Liver (tissue), 9 donors: Measurements from ENCODE around the gene BZW2. TPM values are rescaled to one million over a fixed set of nuclear protein-coding genes. Genes with fewer than 3 reads are reported as not detected.

ENCODE experiments used
- DNase-seq: peaks from one replicate; pipeline ENCODE4 v3.0.0-alpha.2; 2017; ENCODE audit warnings: low spot score
- H3K27ac ChIP-seq, 2 donors: one replicate each; pipeline ENCODE4 v1.7.0; 2013; ENCODE audit warnings: inconsistent platforms in 2 of 2, low read length in 2 of 2, control low read depth in 1 of 2, low read depth in 1 of 2, mild to moderate bottlenecking in 1 of 2
- H3K27me3 ChIP-seq, 4 donors: one replicate each; pipeline versions ENCODE4 v1.6.1 to v1.7.0; 2013; ENCODE audit warnings: low read length in 3 of 4, inconsistent platforms in 1 of 4, mild to moderate bottlenecking in 1 of 4, moderate library complexity in 1 of 4; ENCODE audit not compliant: control insufficient read depth in 4 of 4, insufficient read depth in 4 of 4
- H3K36me3 ChIP-seq, 4 donors: one replicate each; pipeline versions ENCODE4 v1.6.1 to v1.7.0; 2013; ENCODE audit warnings: low read length in 3 of 4, mild to moderate bottlenecking in 3 of 4, low read depth in 1 of 4, moderate library complexity in 1 of 4; ENCODE audit not compliant: control insufficient read depth in 4 of 4, insufficient read depth in 3 of 4
- H3K4me1 ChIP-seq, 4 donors: one replicate each; pipeline versions ENCODE4 v1.6.1 to v1.7.0; 2013; ENCODE audit warnings: low read length in 3 of 4, mild to moderate bottlenecking in 3 of 4, moderate library complexity in 1 of 4; ENCODE audit not compliant: control insufficient read depth in 4 of 4, insufficient read depth in 4 of 4
- H3K4me3 ChIP-seq, 3 donors: one replicate each; pipeline versions ENCODE4 v1.6.1 to v1.7.0; 2013; ENCODE audit warnings: low read length in 3 of 3, control low read depth in 1 of 3, low read depth in 1 of 3, mild to moderate bottlenecking in 1 of 3
- H3K9ac ChIP-seq, 2 donors: one replicate each; pipeline ENCODE4 v1.7.0; 2013; ENCODE audit warnings: low read length in 2 of 2, mild to moderate bottlenecking in 2 of 2, moderate library complexity in 2 of 2, control low read depth in 1 of 2, low read depth in 1 of 2
- H3K9me3 ChIP-seq, 4 donors: one replicate each; pipeline versions ENCODE4 v1.6.1 to v1.7.0; 2013; ENCODE audit warnings: low read length in 3 of 4; ENCODE audit not compliant: control insufficient read depth in 4 of 4
- ATF3 ChIP-seq: IDR thresholded peaks from 2 replicates; pipeline ENCODE4 v1.6.1; 2016; ENCODE audit warnings: antibody characterized with exemption
- CTCF ChIP-seq: fragments of 150-350 bp; IDR thresholded peaks from 2 replicates; pipeline ENCODE4 v1.5.1; 2017; ENCODE audit warnings: improper control_type of control experiment, low read depth, low read length; ENCODE audit not compliant: missing input control
- EGR1 ChIP-seq, 2 donors: IDR thresholded peaks; 2 replicates each; pipeline ENCODE4 v1.6.1; 2016 to 2018; ENCODE audit warnings: antibody characterized with exemption in 2 of 2, low read depth in 2 of 2
- FOXA1 ChIP-seq: IDR thresholded peaks from 2 replicates; pipeline ENCODE4 v1.6.1; 2016; ENCODE audit warnings: antibody characterized with exemption
- FOXA2 ChIP-seq: IDR thresholded peaks from 2 replicates; pipeline ENCODE4 v1.6.1; 2016; ENCODE audit warnings: antibody characterized with exemption
- GABPA ChIP-seq, 2 donors: IDR thresholded peaks in 1 of 2; conservative IDR thresholded peaks in 1 of 2; 2 replicates each; pipeline ENCODE4 v1.6.1; 2016; ENCODE audit warnings: antibody characterized with exemption in 2 of 2, mild to moderate bottlenecking in 1 of 2, moderate library complexity in 1 of 2
- HNF4A ChIP-seq, 2 donors: conservative IDR thresholded peaks; 2 replicates each; pipeline ENCODE4 v1.6.1; 2016; ENCODE audit warnings: antibody characterized with exemption in 2 of 2, mild to moderate bottlenecking in 2 of 2
- HNF4G ChIP-seq: IDR thresholded peaks from 2 replicates; pipeline ENCODE4 v1.6.1; 2016; ENCODE audit warnings: antibody characterized with exemption
- JUND ChIP-seq, 2 donors: IDR thresholded peaks; 2 replicates each; pipeline ENCODE4 v1.6.1; 2016; ENCODE audit warnings: antibody characterized with exemption in 2 of 2
- MAX ChIP-seq: IDR thresholded peaks from 2 replicates; pipeline ENCODE4 v1.6.1; 2016; ENCODE audit warnings: antibody characterized with exemption
- NR2F2 ChIP-seq: IDR thresholded peaks from 2 replicates; pipeline ENCODE4 v1.6.1; 2016; ENCODE audit warnings: antibody characterized with exemption
- RAD21 ChIP-seq, 2 donors: IDR thresholded peaks; 2 replicates each; pipeline ENCODE4 v1.6.1; 2016; ENCODE audit warnings: antibody characterized with exemption in 2 of 2, mild to moderate bottlenecking in 2 of 2
- REST ChIP-seq: IDR thresholded peaks from 2 replicates; pipeline ENCODE4 v1.6.1; 2016; ENCODE audit warnings: antibody characterized with exemption, mild to moderate bottlenecking
- RXRA ChIP-seq, 2 donors: IDR thresholded peaks; 2 replicates each; pipeline ENCODE4 v1.6.1; 2017 to 2018; ENCODE audit warnings: antibody characterized with exemption in 2 of 2, mild to moderate bottlenecking in 1 of 2
- SP1 ChIP-seq: IDR thresholded peaks from 2 replicates; pipeline ENCODE4 v1.6.1; 2018; ENCODE audit warnings: antibody characterized with exemption, mild to moderate bottlenecking
- TAF1 ChIP-seq: conservative IDR thresholded peaks from 2 replicates; pipeline ENCODE4 v1.6.1; 2016; ENCODE audit warnings: antibody characterized with exemption, mild to moderate bottlenecking
- YY1 ChIP-seq: IDR thresholded peaks from 2 replicates; pipeline ENCODE4 v1.6.1; 2016; ENCODE audit warnings: antibody characterized with exemption, mild to moderate bottlenecking
- ZBTB33 ChIP-seq: IDR thresholded peaks from 2 replicates; pipeline ENCODE4 v1.6.1; 2016; ENCODE audit warnings: antibody characterized with exemption
- WGBS: extraction: QIAGEN DNeasy Blood & Tissue Kit; methylation state at CpG from one replicate; pipeline ENCODE4 v1.1.7; 2013; 5-methylcytosine and 5-hydroxymethylcytosine counted together
- polyA plus RNA-seq, 2 donors: library from polyadenylated mRNA; stranded (reverse) in 1 of 2; unstranded in 1 of 2; fragments of 200-250 nt in 1 of 2; fragments of >200 nt in 1 of 2; fragmentation: Nextera tagmentation in 1 of 2; extraction: Ambion mirVana in 1 of 2; gene quantifications; one replicate each; pipeline versions ENCODE4 v1.2.1 to v1.2.3, GENCODE V29; 2013 to 2015
- total RNA-seq, 2 donors: library from RNA; depleted of rRNA; stranded (reverse); fragments of >200 nt; gene quantifications; one replicate each; pipeline ENCODE4 v1.2.3, GENCODE V29; 2014
- donor health status: healthy.
- donor health status: healthy.
- donor health status: healthy.
- donor health status: healthy.
- donor health status: healthy.

The BZW2 gene
- total and polyA plus RNA-seq, 4 donors, result 10.9 to 18.6 (median 13.1) TPM

GRCh38 chr7:16728811-16729210 lies 82.8 kb downstream of the BZW2 start:
- H3K4me1 ChIP-seq, result peaks cover 4 to 11% (median 4%) of the 10 kb centered on the region in 4 donors
- no peak for DNase-seq
- H3K4me3 ChIP-seq, result no peak overlapping the region
- H3K9ac ChIP-seq, result no peak overlapping the region
- H3K9me3 ChIP-seq, result no peaks in the 10 kb centered on the region
- H3K27me3 ChIP-seq, result no peaks in the 10 kb centered on the region
- no peak overlapping the region for H3K27ac ChIP-seq
- H3K36me3 ChIP-seq, result no peaks in the 10 kb centered on the region
- WGBS, result 95% methylated on average over 10 of the region's 10 CpGs
- TF ChIP-seq EGR1 (IDR thresholded peaks at IDR 0.05; ENCODE audit: low read depth in 2 of 2), result no peak
- TF ChIP-seq RAD21 (IDR thresholded peaks at IDR 0.05), result no peak
- no peak for TF ChIP-seq JUND (IDR thresholded peaks at IDR 0.05)
- TF ChIP-seq ATF3, result no peak
- no peak for TF ChIP-seq CTCF
- TF ChIP-seq FOXA1, result no peak
- TF ChIP-seq NR2F2, result no peak
- TF ChIP-seq YY1, result no peak
- TF ChIP-seq SP1, result no peak
- TF ChIP-seq GABPA (IDR thresholded peaks at IDR 0.05 in 1 of 2, conservative IDR thresholded peaks at IDR 0.05 in 1 of 2), result no peak
- TF ChIP-seq TAF1, result no peak
- TF ChIP-seq HNF4G, result no peak

- Histone ChIP-seq H3K27me3 (no peaks in the 10 kb centered on the region), H3K27ac (no peak overlapping the region), H3K4me1 (peaks cover 0 to 5% (median 3%) of the 10 kb centered on the region in 4 donors), H3K36me3 (no peaks in the 10 kb centered on the region), H3K9me3 (no peaks in the 10 kb centered on the region), H3K9ac (no peak overlapping the region), H3K4me3 (no peak overlapping the region)
- TF ChIP-seq SP1 (no peak), NR2F2 (no peak), YY1 (no peak), HNF4G (no peak), RXRA (IDR thresholded peaks at IDR 0.05) (no peak), FOXA1 (no peak), RAD21 (IDR thresholded peaks at IDR 0.05) (no peak), HNF4A (conservative IDR thresholded peaks at IDR 0.05) (no peak), FOXA2 (no peak), MAX (no peak), GABPA (IDR thresholded peaks at IDR 0.05 in 1 of 2, conservative IDR thresholded peaks at IDR 0.05 in 1 of 2) (no peak), REST (no peak), CTCF (no peak), ZBTB33 (no peak), EGR1 (IDR thresholded peaks at IDR 0.05; ENCODE audit: low read depth in 2 of 2) (no peak), JUND (IDR thresholded peaks at IDR 0.05) (no peak), TAF1 (no peak)
- WGBS, result 90% methylated on average over 2 of the region's 2 CpGs
- no peak for DNase-seq
These were observed 83.6 kb downstream of the BZW2 start for GRCh38 chr7:16729541-16729940.
